ENCODE data around the gene ANKRD62.

Gene ANKRD62

DNA sequence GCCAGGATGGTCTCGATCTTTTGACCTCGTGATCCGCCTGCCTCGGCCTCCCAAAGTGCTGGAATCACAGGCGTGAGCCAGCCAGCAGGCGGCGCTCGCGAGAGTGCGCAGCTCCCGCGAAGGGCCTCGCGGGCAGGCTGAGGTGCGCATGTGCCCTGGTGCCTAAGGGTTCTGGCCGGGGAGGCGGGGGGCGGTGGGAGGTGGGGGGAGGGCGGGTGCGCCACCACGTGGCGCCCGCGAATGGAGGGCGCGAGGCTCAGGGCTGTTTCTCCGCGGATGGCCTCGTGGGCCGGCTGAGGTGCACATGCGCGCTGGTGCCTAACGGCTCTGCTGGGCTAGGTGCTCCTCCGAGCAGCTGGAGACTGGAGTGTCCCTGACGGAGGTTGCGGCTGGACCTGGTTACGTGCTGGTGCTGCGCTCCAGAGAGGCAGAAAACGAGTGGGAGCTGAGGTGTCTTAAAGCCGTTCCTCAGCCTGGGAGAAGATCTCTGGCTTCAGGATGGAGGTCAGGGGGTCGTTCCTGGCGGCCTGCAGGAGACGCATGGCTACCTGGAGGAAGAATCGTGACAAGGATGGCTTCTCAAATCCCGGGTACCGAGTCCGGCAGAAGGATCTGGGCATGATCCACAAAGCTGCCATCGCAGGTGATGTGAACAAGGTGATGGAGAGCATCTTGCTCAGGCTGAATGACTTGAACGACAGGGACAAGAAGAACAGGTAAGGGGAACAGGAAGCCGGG, at the start of gene ANKRD62:
Gene ANKRD62, plus strand, starts transcription at position 324 of the 738 bp plus-strand sequence. Its CDS starts 175 bp downstream, at position 499.
- Mint-ChIP-seq H3K27me3 (peaks cover 6% of the 10 kb centered on the region), H3K9me3 (no peaks in the 10 kb centered on the region), H3K4me1 (no peaks in the 10 kb centered on the region), H3K36me3 (no peaks in the 10 kb centered on the region), H3K4me3 (no peak within 1 kb of the TSS), H3K27ac (no peak within 1 kb of the TSS)

DNA sequence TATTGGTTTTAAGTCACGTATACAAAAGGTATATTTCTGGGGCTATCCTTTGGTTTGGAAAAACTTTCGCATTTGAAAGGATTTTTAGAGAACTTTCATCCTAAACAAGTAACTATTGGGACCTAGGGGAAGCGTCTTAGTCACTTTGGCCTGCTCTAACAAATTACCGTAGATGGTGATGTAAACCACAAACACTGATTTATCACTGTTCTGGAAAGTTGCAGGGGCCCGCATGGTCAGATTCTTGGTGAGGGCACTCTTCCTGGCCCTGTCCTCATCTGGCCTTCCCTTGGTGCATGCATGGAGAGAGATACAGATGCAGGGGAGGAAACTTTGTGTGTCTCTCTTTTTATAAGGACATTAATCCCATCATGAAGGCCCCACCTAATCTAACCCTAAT, 49.1 kb upstream of the ANKRD62 start:
- no peak overlapping the region for H3K4me3 Mint-ChIP-seq
- H3K27me3 Mint-ChIP-seq, result no peaks in the 10 kb centered on the region
- H3K36me3 Mint-ChIP-seq, result no peaks in the 10 kb centered on the region
- H3K27ac Mint-ChIP-seq, result no peak overlapping the region
- no peaks in the 10 kb centered on the region for H3K4me1 Mint-ChIP-seq
- H3K9me3 Mint-ChIP-seq, result no peaks in the 10 kb centered on the region

DNA sequence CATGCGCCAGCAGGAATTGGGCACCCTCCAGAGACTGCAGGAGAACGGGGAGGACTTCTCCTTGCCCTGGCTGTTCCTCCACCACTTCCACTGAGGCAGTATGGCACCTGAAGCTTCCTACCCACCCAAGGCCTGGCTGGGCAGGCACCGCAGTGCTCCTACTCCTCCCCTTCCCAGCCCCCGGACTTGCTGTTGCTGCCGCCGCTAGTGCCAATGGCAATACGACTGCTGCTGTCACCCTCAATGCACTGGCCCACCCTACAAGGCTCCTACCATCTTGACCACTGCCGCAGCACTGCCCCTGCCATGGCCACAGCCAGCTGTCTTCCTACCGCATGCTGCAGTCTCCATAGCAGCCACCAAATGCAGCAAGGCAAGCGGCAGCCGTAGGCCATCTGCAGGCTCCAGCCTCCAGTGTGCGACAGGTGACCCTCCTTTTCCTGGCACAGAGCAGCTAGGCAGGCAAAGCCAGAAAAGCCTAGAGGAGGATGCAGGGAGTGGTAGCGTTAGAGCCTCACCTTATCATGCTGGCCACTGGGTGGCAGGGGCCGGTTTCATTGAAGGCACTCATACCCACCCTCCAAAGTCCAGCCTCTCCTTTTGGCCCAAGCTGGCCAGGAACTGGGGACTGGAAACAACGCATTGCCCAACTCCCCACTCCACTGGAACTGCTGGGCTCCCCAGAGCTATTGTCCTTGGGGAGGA, 47.4 kb upstream of the ANKRD62 start:
- H3K36me3 Mint-ChIP-seq, result no peaks in the 10 kb centered on the region
- no peak overlapping the region for H3K27ac Mint-ChIP-seq
- no peaks in the 10 kb centered on the region for H3K4me1 Mint-ChIP-seq
- no peaks in the 10 kb centered on the region for H3K27me3 Mint-ChIP-seq
- no peak overlapping the region for H3K4me3 Mint-ChIP-seq
- no peaks in the 10 kb centered on the region for H3K9me3 Mint-ChIP-seq

DNA sequence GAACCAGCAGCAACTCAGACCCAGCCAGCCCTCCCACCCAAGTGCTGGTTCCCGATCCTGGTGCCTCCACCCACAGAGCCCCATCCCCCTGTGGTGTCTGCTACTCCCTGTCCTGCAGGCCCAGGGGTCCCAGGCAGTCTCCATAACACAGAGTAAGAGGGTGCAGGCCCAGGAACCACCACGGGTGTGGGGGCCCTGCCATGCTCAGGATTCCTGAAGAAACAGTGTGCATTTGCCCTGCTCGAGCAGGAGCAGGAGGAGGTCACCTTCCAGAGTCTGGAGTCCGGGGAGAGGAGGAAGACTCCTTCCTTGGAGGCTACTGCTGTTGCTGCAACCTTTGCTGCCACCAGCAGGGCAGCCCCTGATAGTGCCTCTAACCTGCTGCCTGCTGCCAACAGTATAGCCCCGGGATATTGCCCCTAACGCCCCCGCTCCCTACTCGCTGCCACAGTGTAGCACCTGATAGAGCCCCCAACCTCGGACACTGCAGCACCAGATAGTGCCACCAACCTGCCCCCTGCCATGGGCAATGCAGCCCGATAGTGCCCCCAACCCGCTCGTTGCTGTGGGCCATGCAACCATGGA, 46.8 kb upstream of the ANKRD62 start:
- no peak overlapping the region for H3K4me3 Mint-ChIP-seq
- no peak overlapping the region for H3K27ac Mint-ChIP-seq
- H3K27me3 Mint-ChIP-seq, result no peaks in the 10 kb centered on the region
- H3K36me3 Mint-ChIP-seq, result no peaks in the 10 kb centered on the region
- no peaks in the 10 kb centered on the region for H3K9me3 Mint-ChIP-seq
- H3K4me1 Mint-ChIP-seq, result no peaks in the 10 kb centered on the region

DNA sequence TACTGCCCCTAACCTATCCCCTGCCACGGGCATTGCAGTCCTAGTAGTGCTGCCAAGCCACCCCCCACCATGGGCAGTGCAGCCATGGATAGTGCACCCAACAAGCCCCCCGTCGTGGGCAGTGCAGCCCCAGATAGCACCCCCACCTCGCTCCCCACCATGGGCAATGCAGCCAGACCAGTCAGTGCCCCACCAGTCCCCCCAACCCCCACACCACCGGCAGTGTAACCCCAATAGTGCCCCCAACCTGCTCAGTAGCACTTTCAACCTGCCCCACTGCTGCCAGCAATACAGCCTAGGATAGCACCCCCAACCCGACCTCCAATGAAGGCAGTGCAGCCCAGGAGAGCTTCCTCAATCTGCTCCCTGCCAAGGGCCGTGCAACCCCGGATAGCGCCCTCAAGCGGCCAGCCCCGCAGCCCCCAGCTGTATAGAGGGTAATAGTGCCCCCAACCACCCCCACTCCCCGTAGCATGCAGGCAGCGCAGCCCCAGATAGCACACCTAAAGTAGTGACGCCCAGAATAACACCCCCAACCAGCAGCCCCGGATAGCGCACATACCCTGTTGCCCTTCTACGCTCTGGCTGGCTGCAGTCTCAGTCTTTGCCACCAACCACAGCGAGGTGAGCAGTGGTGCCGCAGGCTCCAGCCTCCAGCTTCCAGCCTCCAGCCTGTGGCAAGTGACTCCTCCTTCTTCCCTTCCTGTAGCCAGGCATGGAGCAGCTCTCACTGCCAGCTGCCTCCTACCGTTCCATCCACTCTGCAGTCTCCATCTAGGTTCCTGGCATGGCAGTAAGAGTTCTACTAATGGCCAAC, 45.4 kb upstream of the ANKRD62 start:
- H3K4me3 Mint-ChIP-seq, result no peak overlapping the region
- no peaks in the 10 kb centered on the region for H3K4me1 Mint-ChIP-seq
- H3K27ac Mint-ChIP-seq, result no peak overlapping the region
- no peaks in the 10 kb centered on the region for H3K36me3 Mint-ChIP-seq
- H3K27me3 Mint-ChIP-seq, result peaks cover 2% of the 10 kb centered on the region
- no peaks in the 10 kb centered on the region for H3K9me3 Mint-ChIP-seq

DNA sequence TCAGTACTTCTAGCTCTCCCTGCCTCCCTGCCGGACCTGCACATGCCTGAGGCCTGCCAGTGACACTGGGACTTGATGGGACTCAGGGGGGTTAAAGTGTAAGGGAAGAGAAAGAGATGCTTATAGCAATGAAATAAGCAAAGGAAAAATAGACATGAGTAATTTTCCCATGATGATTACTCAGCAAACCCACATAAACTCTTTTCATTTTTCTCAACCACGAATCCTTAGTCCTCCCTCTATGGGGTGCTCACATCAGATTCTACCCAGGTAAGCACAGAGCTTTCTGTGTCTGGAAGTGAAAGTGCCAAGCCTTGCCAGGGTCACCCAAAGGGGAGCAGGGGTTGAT, 44.8 kb upstream of the ANKRD62 start:
- no peaks in the 10 kb centered on the region for H3K36me3 Mint-ChIP-seq
- H3K4me1 Mint-ChIP-seq, result no peaks in the 10 kb centered on the region
- no peaks in the 10 kb centered on the region for H3K9me3 Mint-ChIP-seq
- no peak overlapping the region for H3K4me3 Mint-ChIP-seq
- H3K27ac Mint-ChIP-seq, result no peak overlapping the region
- H3K27me3 Mint-ChIP-seq, result peaks cover 2% of the 10 kb centered on the region

DNA sequence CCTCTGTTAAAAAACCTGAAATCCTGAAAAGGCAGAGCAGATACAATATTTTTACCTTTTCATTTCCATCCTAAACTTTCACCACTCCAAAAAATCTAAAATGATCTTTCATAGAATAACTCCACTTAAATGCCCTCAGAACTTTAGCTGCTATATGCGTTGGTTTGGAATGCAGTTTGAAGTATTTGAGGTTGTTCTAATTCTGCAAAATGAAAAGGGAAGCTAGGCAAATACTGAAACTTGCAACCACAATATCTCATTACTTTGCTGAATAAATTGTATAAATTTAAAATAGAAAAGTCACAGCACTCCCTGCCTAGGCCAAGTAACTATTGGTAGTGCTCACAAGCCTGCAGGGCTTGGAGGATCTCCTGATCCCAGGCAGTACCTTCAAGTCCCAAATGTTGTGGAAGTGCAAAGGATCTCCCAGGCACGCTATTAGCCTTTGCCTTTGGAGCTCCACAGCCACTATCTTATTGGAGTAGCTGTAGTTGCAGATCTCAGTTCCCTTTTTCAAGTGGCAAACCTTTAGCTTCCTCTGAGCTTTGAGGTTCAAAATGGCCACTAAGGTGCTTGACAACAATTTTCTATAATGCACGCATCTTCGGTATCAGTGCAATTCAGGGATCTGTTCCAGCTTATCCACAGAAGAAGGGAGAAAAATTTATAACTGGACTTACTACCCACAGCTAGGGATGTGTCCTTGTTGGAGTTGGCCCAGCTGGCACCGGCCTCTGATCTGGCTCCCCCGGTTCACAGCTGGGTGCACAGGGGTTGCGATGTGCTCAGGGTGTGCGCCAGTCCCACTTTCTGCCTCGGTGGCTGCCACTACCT, 43.4 kb upstream of the ANKRD62 start:
- Mint-ChIP-seq H3K4me1 (no peaks in the 10 kb centered on the region), H3K36me3 (no peaks in the 10 kb centered on the region), H3K27ac (no peak overlapping the region), H3K4me3 (no peak overlapping the region), H3K9me3 (no peaks in the 10 kb centered on the region), H3K27me3 (peaks cover 2% of the 10 kb centered on the region)

DNA sequence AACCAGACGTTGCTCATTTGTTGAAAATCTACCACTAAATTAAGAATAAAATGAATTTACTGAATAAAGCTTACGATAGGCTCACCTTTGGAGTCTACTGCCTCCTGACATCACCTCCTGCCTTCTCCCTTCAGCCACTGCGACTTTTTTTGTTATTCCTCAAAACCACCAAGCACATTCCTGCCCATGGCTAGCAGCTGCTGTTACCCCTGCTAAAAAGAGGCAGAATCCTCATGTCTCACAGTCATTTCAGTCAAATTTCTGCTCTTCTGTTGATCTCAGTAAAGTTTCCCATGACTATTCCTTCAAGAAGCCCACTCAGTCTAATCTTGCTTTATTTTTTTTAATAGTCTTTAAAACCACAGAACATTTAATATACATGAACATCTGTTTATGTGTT, 40.8 kb upstream of the ANKRD62 start:
- Mint-ChIP-seq H3K36me3 (no peaks in the 10 kb centered on the region), H3K27me3 (peaks cover 2% of the 10 kb centered on the region), H3K4me3 (no peak overlapping the region), H3K27ac (no peak overlapping the region), H3K4me1 (no peaks in the 10 kb centered on the region), H3K9me3 (no peaks in the 10 kb centered on the region)

DNA sequence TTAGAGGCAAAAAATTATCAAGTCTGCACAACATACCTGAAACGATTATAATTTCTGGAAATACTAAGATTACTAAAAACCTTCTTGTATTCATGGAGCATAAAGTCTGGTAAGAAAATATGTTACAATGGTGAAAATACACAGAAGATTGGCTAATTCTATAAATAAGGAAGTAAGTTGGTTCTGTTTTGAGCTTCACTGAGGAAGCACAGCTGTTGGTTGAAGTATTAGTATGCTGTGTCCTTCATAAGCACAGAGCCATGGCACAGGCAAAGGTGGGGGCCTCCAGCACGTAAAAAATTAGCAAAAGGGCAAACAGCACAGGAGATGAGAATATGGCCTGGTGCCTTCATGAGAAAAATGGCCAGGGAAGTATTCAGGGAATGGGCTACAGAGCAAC, 40.4 kb upstream of the ANKRD62 start:
- H3K36me3 Mint-ChIP-seq, result no peaks in the 10 kb centered on the region
- no peaks in the 10 kb centered on the region for H3K4me1 Mint-ChIP-seq
- H3K9me3 Mint-ChIP-seq, result no peaks in the 10 kb centered on the region
- H3K27ac Mint-ChIP-seq, result no peak overlapping the region
- no peak overlapping the region for H3K4me3 Mint-ChIP-seq
- H3K27me3 Mint-ChIP-seq, result peaks cover 2% of the 10 kb centered on the region

DNA sequence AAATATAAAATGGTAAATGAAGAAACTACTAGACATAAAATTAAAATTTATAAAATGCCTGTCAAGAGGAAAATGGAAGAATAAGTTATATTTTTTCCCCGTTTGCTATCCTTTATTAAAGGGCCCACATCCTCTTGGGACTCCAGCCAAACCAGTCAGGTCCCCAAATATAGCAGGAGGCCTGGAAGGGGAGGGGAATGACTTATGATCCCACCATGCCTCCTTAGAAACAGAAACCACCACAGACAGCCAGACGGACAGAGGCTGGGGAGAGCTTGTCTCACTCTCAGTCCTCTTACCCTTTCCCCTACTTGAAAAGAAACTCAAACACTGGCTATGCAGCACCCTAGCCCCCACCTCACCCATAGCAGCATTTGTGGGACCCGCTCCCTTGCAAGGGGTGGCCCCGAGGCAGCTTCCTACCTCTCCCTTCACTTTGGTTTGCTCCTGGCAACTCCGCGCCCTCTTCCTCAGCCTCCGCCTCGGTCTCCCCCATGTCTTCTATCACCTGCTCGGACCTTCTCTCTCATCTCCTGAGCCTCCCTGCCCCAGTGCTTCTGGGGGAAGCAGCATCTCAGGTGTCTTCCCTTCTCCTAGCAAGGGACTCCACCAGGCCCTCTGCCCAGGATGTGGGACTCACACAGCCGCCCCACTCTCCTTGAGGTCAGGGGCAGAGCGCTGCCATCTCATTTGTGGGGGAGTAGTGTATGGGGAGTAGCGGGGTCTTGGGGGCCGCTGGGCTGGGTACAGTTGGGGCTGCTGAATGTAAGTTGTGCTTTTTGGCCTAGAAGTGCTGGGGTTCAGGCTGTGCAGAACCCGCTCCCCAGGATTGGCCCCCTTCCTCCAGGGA, 37.4 kb upstream of the ANKRD62 start:
- H3K4me1 Mint-ChIP-seq, result no peaks in the 10 kb centered on the region
- no peaks in the 10 kb centered on the region for H3K9me3 Mint-ChIP-seq
- H3K36me3 Mint-ChIP-seq, result no peaks in the 10 kb centered on the region
- no peak overlapping the region for H3K4me3 Mint-ChIP-seq
- H3K27ac Mint-ChIP-seq, result no peak overlapping the region
- H3K27me3 Mint-ChIP-seq, result peaks cover 4% of the 10 kb centered on the region

DNA sequence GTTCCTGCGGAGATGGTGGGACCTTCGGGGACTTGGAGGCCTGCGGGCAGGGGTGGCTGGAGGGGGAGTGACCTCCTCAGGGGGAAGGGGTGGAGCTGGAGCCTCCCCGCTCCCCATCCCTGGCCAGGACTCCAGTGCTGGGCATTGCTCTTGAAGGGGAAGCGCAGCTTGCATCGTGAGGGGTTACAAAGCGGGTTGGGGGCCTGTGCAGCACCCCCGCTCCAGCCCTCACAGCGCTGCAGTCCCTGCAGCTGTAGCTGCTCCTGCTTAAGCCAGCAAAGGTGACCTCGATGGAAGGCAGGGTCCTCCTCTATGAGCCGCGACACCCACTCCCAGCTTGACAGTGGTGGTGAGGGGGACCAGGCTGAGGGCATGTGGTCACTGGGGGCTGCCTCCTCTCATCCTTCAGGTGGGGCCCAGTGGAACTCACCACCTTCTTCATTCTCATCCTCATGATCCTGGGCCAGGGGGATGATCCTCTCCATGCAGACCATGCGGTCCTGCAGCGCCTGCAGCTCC, 36.7 kb upstream of the ANKRD62 start:
- Mint-ChIP-seq H3K27ac (no peak overlapping the region), H3K9me3 (no peaks in the 10 kb centered on the region), H3K27me3 (peaks cover 4% of the 10 kb centered on the region), H3K36me3 (no peaks in the 10 kb centered on the region), H3K4me3 (no peak overlapping the region), H3K4me1 (no peaks in the 10 kb centered on the region)

DNA sequence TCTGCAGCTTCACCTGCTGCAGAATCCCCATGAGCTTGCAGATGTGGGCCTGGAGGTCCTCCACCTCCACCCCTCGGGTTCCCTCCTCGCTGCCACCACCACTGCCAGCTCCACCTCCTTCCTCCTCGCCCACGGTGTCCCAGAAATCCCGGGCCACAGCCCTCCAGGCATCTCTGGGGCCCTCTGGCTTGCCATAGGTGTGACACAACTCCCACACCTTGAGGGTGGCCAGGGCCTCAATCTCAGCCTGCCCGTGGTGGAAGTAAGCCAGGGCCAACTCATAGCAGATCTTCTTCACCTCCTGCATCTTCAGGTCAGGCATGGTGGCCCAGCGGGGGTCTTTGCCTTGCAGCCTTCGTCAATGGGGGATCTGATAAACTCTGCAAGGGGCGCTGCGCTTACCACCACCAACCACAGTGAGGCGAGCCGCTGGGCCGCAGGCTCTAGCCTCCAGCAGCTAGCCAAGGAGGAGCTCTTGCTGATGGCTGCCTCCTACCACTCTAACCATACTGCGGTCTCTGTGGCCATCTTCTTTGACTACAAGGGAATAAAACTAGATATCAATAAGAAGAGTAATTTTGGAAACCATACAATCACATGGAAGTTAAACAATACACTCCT, 36.1 kb upstream of the ANKRD62 start:
- Mint-ChIP-seq H3K9me3 (no peaks in the 10 kb centered on the region), H3K4me1 (no peaks in the 10 kb centered on the region), H3K27me3 (peaks cover 4% of the 10 kb centered on the region), H3K27ac (no peak overlapping the region), H3K36me3 (no peaks in the 10 kb centered on the region), H3K4me3 (no peak overlapping the region)

DNA sequence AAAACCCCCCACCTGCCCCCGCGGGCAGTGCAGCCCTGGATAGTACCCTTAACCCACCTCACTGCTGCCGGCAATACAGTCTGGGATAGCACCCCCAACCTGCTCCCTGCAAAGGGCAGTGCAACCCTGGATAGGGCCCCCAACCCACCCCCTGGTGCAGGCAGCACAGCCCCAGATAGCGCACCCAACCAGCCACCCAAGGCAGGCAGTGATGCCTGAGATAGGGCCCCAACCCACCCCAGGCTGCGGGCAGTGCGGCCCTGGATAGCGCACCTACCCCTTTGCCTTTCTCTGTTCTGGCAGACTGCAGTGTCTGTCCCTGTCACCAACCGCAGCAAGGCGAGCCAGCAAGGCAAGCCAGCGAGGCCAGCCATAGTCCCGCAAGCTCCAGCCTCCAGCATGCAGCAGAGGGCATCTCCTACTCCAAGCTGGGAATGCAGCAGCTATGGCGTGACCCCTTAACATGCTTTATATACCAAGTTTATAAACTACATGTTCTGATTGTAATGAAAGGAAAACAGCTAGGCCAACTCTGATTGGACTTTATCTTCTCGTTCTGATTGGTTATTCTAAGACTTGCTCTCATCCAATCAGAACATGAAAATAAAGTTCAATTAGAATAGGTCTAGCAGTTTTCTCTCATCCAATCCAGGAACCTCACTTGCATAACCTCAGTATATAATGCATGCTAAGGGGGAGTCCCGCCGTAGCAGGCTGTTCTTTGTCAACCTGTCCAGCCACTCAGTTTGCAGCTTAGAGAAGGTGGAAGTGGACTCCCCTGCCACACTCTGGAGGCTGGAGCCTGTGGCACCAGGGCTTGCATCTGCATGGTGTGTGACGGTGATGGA, 34.1 kb upstream of the ANKRD62 start:
- no peak overlapping the region for H3K27ac Mint-ChIP-seq
- H3K4me3 Mint-ChIP-seq, result no peak overlapping the region
- no peaks in the 10 kb centered on the region for H3K9me3 Mint-ChIP-seq
- no peaks in the 10 kb centered on the region for H3K4me1 Mint-ChIP-seq
- no peaks in the 10 kb centered on the region for H3K36me3 Mint-ChIP-seq
- H3K27me3 Mint-ChIP-seq, result peaks cover 2% of the 10 kb centered on the region
